Measurements from ENCODE around the gene FBXL22.

The FBXL22 gene

GRCh38 chr15:63587527-63587926 lies 9.7 kb upstream of the FBXL22 start:
- DNase-seq (ENCODE audit: insufficient read length, low spot score) (no peak), FAIRE-seq (no peak)
- TF ChIP-seq SPI1 (IDR thresholded peaks at IDR 0.05; ENCODE audit: low read depth, low read length) = no peak
- no peak for TF ChIP-seq TAF1 (IDR thresholded peaks at IDR 0.05; ENCODE audit: low read depth, low read length)
- TF ChIP-seq POLR2A (IDR thresholded peaks at IDR 0.05; ENCODE audit: low read depth, low read length) = no peak
- no peak for TF ChIP-seq POLR2AphosphoS5 (IDR thresholded peaks at IDR 0.05; ENCODE audit: low read depth, low read length)
- no peak for TF ChIP-seq PAX5 (IDR thresholded peaks at IDR 0.05; ENCODE audit: insufficient read depth, low read length, severe bottlenecking)
- no peak for TF ChIP-seq POU2F2 (IDR thresholded peaks at IDR 0.05; ENCODE audit: low read depth, low read length)

- DNase-seq (ENCODE audit: insufficient read length, low spot score) (no peak), FAIRE-seq (peak; percentile 58)
- no peak for TF ChIP-seq TAF1 (IDR thresholded peaks at IDR 0.05; ENCODE audit: low read depth, low read length)
- no peak for TF ChIP-seq POLR2A (IDR thresholded peaks at IDR 0.05; ENCODE audit: low read depth, low read length)
- TF ChIP-seq PAX5 (IDR thresholded peaks at IDR 0.05; ENCODE audit: insufficient read depth, low read length, severe bottlenecking) = no peak
Observed at GRCh38 chr15:63588826-63589225, 8.4 kb upstream of the FBXL22 start.

DNA sequence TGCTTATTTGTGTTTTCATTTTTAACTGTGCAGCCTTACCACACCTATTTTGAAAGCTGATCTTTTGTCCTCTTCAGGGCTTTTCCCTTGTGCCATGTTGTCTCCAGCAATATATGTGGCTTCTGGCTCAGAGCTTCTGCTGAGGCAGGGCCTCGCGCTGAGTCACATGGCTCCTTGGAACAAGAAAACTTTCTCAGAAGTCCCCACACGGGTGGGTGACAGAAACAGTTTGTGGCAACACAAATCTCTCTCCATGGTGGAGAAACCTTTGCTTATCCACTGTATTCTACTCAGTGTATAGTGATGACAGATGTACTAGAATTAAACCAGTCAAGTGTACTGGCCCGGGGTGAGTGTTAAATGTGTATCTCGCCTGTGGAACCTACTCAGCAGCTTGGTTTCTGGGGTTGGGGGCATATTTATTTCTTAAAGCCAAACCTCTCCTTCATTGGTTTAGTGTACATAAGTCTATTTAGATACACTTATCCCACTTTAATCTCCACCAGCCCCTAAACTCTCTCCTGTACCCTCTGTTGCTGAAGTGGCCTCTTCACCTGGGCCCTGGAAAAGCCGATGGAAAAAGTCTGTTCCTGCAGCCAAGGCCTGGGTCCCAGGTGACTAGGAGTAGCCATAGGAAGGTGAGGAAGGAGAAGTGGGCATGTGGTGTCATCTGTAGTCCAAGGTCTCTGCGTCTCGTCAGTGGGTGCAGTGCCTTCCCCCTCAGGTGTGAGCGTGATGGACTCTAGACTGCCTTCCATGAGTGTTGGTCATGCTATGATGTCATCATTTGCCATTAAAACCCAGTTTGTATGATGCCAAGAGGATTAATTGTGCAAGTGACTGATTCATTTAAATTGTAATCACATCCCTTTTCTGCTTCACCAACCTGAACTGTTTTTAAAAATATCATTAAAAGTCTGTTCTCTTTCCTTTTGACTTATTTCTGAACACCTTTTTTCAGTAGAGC lies 3.2 kb upstream of the FBXL22 start:
- DNase-seq (ENCODE audit: insufficient read length, low spot score) (no peak), FAIRE-seq (peak; percentile 31)
- TF ChIP-seq POLR2AphosphoS5 (IDR thresholded peaks at IDR 0.05; ENCODE audit: low read depth, low read length) (0 out of 2 replicates have a peak, but pooled peaks have one; percentile 55), SPI1 (IDR thresholded peaks at IDR 0.05; ENCODE audit: low read depth, low read length) (no peak), PAX5 (IDR thresholded peaks at IDR 0.05; ENCODE audit: insufficient read depth, low read length, severe bottlenecking) (no peak)

DNA sequence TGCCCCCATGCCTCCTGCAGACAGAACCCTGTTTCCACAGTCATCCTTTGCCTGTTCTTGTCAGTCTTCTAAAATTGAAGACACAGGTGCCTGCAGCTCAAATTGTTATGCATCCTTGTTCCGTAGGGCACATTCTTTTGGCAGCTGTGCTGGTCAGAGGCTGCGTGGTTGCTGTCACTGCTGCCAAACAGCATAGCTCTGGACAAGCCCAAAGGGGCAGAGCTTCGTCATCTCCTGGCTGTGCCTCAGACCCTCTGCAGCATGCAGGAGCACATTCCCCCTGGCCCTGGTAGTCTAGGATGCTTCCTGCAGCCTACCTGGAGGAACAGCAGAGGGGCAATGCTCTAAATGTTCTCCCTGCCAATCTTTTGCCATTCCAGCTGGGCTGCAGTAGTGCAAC lies 2.1 kb upstream of the FBXL22 start:
- no peak for DNase-seq (ENCODE audit: insufficient read length, low spot score)
- no peak for FAIRE-seq
- TF ChIP-seq POLR2A (IDR thresholded peaks at IDR 0.05; ENCODE audit: low read depth, low read length) = no peak
- no peak for TF ChIP-seq POLR2AphosphoS5 (IDR thresholded peaks at IDR 0.05; ENCODE audit: low read depth, low read length)
- no peak for TF ChIP-seq POU2F2 (IDR thresholded peaks at IDR 0.05; ENCODE audit: low read depth, low read length)
- TF ChIP-seq PAX5 (IDR thresholded peaks at IDR 0.05; ENCODE audit: insufficient read depth, low read length, severe bottlenecking) = no peak
- TF ChIP-seq TAF1 (IDR thresholded peaks at IDR 0.05; ENCODE audit: low read depth, low read length) = no peak
- no peak for TF ChIP-seq SPI1 (IDR thresholded peaks at IDR 0.05; ENCODE audit: low read depth, low read length)

DNA sequence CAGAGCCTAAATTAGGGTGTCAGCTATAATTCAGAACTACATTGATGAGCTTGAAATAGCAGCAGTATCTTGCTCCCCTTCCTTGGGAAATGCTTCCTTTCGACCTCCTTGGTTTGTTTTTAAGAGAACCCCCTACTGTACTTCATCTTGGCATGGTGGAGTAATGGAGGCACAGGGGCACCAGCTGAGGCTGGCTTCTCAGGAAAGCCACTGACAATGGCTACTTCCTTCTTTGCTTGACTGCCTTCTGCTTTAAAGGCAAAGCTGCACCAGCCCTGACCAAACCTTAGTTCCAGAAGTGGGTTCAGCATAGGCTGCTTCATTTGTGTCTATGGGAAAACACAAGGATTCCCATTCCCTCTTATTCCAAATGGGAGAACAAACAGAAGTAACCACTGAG lies 1.5 kb upstream of the FBXL22 start:
- DNase-seq (ENCODE audit: insufficient read length, low spot score) (no peak), FAIRE-seq (peak; percentile 16)
- peak; percentile 59; the same call in 1 of the 2 replicates for TF ChIP-seq POLR2AphosphoS5 (IDR thresholded peaks at IDR 0.05; ENCODE audit: low read depth, low read length)
- no peak for TF ChIP-seq POLR2A (IDR thresholded peaks at IDR 0.05; ENCODE audit: low read depth, low read length)

- FAIRE-seq = no peak
- TF ChIP-seq POU2F2 (IDR thresholded peaks at IDR 0.05; ENCODE audit: low read depth, low read length) (no peak), POLR2A (IDR thresholded peaks at IDR 0.05; ENCODE audit: low read depth, low read length) (no peak), POLR2AphosphoS5 (IDR thresholded peaks at IDR 0.05; ENCODE audit: low read depth, low read length) (no peak), SPI1 (IDR thresholded peaks at IDR 0.05; ENCODE audit: low read depth, low read length) (no peak), TAF1 (IDR thresholded peaks at IDR 0.05; ENCODE audit: low read depth, low read length) (no peak)
- DNase-seq (ENCODE audit: insufficient read length, low spot score) = no peak
Observed at GRCh38 chr15:63596676-63597037, 530 bp upstream of the FBXL22 start.

- TF ChIP-seq SPI1 (IDR thresholded peaks at IDR 0.05; ENCODE audit: low read depth, low read length) (no peak), POLR2AphosphoS5 (IDR thresholded peaks at IDR 0.05; ENCODE audit: low read depth, low read length) (no peak), POLR2A (IDR thresholded peaks at IDR 0.05; ENCODE audit: low read depth, low read length) (no peak), TAF1 (IDR thresholded peaks at IDR 0.05; ENCODE audit: low read depth, low read length) (no peak), POU2F2 (IDR thresholded peaks at IDR 0.05; ENCODE audit: low read depth, low read length) (no peak), PAX5 (IDR thresholded peaks at IDR 0.05; ENCODE audit: insufficient read depth, low read length, severe bottlenecking) (no peak)
- FAIRE-seq (no peak), DNase-seq (ENCODE audit: insufficient read length, low spot score) (no peak)
Observed at GRCh38 chr15:63597821-63598220, 634 bp downstream of the FBXL22 start.

- TF ChIP-seq POLR2A (IDR thresholded peaks at IDR 0.05; ENCODE audit: low read depth, low read length) = no peak
- TF ChIP-seq POU2F2 (IDR thresholded peaks at IDR 0.05; ENCODE audit: low read depth, low read length) = no peak
- no peak for TF ChIP-seq POLR2AphosphoS5 (IDR thresholded peaks at IDR 0.05; ENCODE audit: low read depth, low read length)
- TF ChIP-seq SPI1 (IDR thresholded peaks at IDR 0.05; ENCODE audit: low read depth, low read length) = no peak
- TF ChIP-seq PAX5 (IDR thresholded peaks at IDR 0.05; ENCODE audit: insufficient read depth, low read length, severe bottlenecking) = no peak
- no peak for TF ChIP-seq TAF1 (IDR thresholded peaks at IDR 0.05; ENCODE audit: low read depth, low read length)
- DNase-seq (ENCODE audit: insufficient read length, low spot score) (no peak), FAIRE-seq (peak; percentile 47)
Observed at GRCh38 chr15:63598473-63599400, 1.6 kb downstream of the FBXL22 start.

DNA sequence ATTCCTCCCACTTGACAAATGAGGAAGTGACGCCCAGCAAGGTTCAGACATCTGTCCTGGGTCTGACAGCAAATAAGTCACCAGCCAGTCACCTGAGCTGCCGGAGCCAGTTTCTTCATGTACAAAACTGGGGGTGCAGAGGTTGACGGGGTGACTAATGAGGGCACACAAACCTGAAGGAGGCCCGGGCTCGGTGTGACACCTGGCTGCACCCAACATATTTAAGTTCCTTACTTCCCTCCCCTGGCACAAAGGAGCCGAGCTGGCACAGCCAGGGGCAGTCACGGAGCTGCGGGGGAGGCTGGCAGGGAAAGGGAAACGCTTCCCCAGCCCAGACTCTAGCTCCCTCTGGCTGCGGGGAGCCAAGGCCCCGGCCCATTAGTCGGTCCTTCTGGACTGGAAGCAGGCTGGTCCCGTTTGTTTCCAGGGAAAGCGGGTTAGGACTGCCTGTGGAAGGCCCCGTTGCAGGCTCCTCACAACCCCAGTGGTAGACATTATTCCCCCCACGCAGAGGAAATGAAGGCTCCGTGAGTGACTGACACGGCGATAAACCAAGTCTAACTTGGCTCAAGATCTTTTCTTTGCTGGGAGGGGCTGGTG lies 2.3 kb downstream of the FBXL22 start:
- DNase-seq (ENCODE audit: insufficient read length, low spot score) (peak; percentile 29), FAIRE-seq (no peak)
- TF ChIP-seq POLR2A (IDR thresholded peaks at IDR 0.05; ENCODE audit: low read depth, low read length) = no peak; the same call in 1 of the 2 replicates
- TF ChIP-seq POU2F2 (IDR thresholded peaks at IDR 0.05; ENCODE audit: low read depth, low read length) = no peak
- no peak for TF ChIP-seq POLR2AphosphoS5 (IDR thresholded peaks at IDR 0.05; ENCODE audit: low read depth, low read length)
- TF ChIP-seq TAF1 (IDR thresholded peaks at IDR 0.05; ENCODE audit: low read depth, low read length) = no peak
- no peak for TF ChIP-seq PAX5 (IDR thresholded peaks at IDR 0.05; ENCODE audit: insufficient read depth, low read length, severe bottlenecking)
- TF ChIP-seq SPI1 (IDR thresholded peaks at IDR 0.05; ENCODE audit: low read depth, low read length) = peak; percentile 95

All from GM12891 (cell line).